ENCODE results near the gene GABRP.
"Not testable (repeated sequence)": the region's sequence is repeated elsewhere in the genome, so short reads cannot be mapped to it uniquely, and the experiment has no call there.

Gene GABRP

DNA sequence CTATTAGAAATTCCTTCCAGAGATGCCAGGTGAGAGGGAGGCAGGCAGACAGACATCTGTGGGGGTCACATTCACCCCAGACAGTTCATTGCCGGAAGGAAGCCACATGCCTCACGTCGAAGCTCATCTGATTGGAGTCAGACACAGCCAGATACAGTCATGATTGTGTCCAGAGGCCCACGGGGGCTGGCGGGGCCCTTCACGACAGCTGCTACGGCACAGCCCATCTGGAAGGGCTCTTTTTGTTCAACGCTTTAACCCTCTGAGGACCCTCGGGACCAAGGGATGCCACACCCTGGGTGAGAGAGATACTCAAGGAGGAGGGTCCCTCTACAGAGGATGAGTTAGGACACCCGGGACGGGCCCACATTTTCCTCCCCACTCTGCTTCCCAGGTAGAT lies 31.9 kb upstream of the GABRP start:
- no peak for DNase-seq
- TF ChIP-seq, protein P1, sequence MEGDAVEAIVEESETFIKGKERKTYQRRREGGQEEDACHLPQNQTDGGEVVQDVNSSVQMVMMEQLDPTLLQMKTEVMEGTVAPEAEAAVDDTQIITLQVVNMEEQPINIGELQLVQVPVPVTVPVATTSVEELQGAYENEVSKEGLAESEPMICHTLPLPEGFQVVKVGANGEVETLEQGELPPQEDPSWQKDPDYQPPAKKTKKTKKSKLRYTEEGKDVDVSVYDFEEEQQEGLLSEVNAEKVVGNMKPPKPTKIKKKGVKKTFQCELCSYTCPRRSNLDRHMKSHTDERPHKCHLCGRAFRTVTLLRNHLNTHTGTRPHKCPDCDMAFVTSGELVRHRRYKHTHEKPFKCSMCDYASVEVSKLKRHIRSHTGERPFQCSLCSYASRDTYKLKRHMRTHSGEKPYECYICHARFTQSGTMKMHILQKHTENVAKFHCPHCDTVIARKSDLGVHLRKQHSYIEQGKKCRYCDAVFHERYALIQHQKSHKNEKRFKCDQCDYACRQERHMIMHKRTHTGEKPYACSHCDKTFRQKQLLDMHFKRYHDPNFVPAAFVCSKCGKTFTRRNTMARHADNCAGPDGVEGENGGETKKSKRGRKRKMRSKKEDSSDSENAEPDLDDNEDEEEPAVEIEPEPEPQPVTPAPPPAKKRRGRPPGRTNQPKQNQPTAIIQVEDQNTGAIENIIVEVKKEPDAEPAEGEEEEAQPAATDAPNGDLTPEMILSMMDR (IDR thresholded peaks at IDR 0.05; ENCODE audit: low read depth, low read length) = no peak
- Histone ChIP-seq H3K4me3 (ENCODE audit: low read depth, low read length) (no peak overlapping the region), H3K27me3 (ENCODE audit: insufficient read depth, low read depth, severe bottlenecking) (peaks cover 40% of the 10 kb centered on the region), H3K9me3 (ENCODE audit: severe bottlenecking) (no peaks in the 10 kb centered on the region), H3K27ac (no peak overlapping the region), H3K36me3 (no peaks in the 10 kb centered on the region)

DNA sequence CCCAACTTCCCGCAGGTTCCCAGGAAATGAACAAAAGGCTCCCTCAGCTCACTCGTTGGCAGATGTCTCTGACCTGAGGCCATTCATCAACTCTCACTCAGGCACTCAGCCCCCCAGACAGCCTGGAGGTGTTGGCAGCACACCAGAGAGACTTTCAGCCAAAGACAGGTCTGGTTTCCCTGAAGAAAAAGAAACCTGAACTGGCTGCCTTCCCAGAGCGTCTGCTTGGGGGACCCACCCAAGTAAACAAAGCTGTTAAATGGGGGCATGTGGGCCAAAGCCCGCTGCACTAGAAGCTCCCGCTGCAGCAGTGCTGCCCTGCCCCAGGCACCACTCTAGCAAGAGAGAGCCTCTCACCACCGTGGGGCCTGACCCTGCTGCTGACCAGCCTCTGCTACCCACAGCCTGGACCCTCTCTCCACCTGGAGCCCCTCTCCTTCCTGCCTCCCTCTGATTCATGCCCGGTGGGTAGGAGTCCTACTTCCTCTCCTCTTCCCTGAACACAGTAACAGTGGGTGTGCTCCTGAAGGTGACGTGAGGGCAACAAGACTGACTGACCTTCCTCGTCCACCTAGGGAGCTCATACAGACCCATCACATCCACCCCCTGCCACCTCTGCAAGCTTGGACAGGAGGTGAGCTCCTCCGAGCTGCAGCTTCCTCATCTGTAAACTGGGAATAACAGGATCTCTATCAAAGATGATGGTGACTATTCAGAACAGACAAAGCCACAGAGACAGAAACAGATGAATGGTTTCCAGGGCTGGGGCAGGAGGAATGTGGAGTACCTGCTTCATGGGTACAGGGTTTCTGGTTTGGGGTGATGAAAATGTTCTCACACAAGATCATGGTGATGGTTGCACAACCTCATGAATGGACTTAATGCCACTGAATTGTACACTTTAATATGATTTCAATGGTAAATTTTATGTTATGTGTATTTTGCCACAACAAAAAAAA lies 31.0 kb upstream of the GABRP start:
- no peak for DNase-seq
- Histone ChIP-seq H3K36me3 (no peaks in the 10 kb centered on the region), H3K27ac (no peak overlapping the region), H3K4me3 (ENCODE audit: low read depth, low read length) (no peak overlapping the region), H3K9me3 (ENCODE audit: severe bottlenecking) (no peaks in the 10 kb centered on the region), H3K27me3 (ENCODE audit: insufficient read depth, low read depth, severe bottlenecking) (peaks cover 40% of the 10 kb centered on the region)
- TF ChIP-seq, protein P1 (IDR thresholded peaks at IDR 0.05; ENCODE audit: low read depth, low read length) = no peak

DNA sequence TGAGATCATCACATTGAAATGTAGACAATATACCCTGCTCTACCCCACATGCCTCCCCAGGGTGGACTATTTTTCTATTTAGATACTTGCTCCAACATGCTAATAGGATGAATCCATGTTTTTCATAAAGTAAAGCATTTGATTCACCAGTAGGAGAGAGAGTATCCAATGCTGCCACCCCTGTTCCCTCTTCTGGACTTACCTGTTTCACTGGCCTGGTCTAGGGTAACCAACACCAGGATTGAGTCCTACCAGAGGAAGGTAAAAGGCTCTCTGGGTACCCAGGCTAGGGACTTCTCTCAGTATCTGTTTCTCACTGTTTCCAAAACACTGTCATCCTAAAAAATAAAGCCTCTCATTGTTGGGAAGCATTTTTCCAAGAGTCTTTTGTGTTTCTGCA lies 30.2 kb upstream of the GABRP start:
- TF ChIP-seq, protein P1 (IDR thresholded peaks at IDR 0.05; ENCODE audit: low read depth, low read length) = no peak
- no peak overlapping the region for H3K4me3 ChIP-seq (ENCODE audit: low read depth, low read length)
- H3K27ac ChIP-seq = no peak overlapping the region
- no peak for DNase-seq
- H3K36me3 ChIP-seq = no peaks in the 10 kb centered on the region
- no peaks in the 10 kb centered on the region for H3K9me3 ChIP-seq (ENCODE audit: severe bottlenecking)
- peaks cover 38% of the 10 kb centered on the region for H3K27me3 ChIP-seq (ENCODE audit: insufficient read depth, low read depth, severe bottlenecking)

DNA sequence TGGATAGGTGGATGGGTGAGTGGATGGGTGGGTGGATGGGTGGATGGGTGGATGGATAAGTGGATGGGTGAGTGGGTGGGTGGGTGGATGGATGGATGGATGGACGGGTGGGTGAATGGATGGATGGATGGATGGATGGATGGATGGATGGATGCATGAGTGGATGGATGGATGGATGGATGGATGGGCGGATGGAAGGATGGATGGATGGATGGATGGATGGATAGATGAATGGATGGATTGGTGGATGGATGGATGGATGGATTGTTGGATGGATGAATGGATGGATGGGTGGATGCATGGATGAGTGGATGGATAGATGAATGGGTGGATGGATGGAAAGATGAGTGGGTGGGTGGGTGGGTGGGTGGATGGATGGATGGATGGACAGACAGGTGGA lies 29.0 kb upstream of the GABRP start:
- H3K27me3 ChIP-seq (ENCODE audit: insufficient read depth, low read depth, severe bottlenecking) = peaks cover 42% of the 10 kb centered on the region
- H3K27ac ChIP-seq; DNase-seq; H3K9me3 ChIP-seq (ENCODE audit: severe bottlenecking); H3K4me3 ChIP-seq (ENCODE audit: low read depth, low read length); H3K36me3 ChIP-seq: not testable (repeated sequence)

DNA sequence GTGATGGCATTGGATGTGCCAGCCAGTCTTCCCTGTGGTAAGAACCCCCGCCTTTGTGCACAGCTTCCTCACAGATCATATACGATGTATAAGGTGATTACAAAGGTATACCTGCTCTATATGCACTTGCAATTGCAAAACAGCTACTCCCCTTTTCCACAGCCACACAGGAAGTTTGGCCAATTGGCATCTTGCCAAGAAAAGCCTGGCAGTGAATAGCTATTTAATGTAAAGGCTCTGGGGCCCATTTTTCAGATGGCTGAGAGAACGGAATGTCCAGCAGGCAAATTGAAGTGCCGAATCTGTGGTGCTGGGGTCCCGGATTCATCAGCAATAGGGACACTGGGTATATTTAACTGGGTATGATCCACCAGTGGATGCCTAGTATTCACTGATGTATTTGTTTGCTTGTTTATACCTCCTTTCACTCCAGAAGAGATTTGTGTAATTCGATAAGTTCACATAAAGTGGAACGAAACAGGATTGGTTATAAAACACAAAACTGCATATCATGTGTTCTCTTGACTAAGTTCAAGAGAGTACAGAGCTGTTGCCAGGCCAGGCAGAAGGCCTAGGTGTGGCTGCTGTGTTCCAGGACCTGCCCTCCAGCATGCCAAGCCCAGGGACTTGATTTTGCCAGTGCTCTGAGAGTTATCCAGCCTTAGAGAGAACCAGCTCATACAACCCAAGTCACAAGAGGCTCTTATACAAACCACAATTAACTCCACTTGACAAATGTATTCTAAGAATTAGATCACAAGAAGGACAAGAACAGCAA lies 27.7 kb upstream of the GABRP start:
- TF ChIP-seq, protein P1 (IDR thresholded peaks at IDR 0.05; ENCODE audit: low read depth, low read length) = no peak
- no peak overlapping the region for H3K27ac ChIP-seq
- no peaks in the 10 kb centered on the region for H3K36me3 ChIP-seq
- no peaks in the 10 kb centered on the region for H3K9me3 ChIP-seq (ENCODE audit: severe bottlenecking)
- peaks cover 34% of the 10 kb centered on the region for H3K27me3 ChIP-seq (ENCODE audit: insufficient read depth, low read depth, severe bottlenecking)
- no peak overlapping the region for H3K4me3 ChIP-seq (ENCODE audit: low read depth, low read length)
- DNase-seq = no peak

DNA sequence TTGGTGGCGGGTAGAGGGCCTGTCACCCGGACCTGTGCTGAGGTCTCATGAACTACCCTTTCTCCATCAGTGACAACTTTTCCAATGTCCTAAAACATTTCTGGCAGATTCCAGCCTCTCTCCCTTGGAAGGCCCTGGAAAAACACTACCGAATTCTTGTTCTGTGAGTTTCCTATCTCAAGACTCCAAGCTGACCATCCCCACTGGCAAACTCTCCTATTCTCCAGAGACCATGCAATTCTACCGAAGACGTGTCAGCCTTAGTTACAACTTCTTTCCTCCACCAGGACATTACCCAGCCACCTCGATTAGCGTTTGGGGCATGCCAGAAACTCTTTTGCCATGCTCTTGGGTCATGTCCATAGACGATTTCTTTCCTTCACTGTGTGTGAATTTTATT lies 26.8 kb upstream of the GABRP start:
- Histone ChIP-seq H3K27ac (no peak overlapping the region), H3K9me3 (ENCODE audit: severe bottlenecking) (no peaks in the 10 kb centered on the region), H3K36me3 (no peaks in the 10 kb centered on the region), H3K27me3 (ENCODE audit: insufficient read depth, low read depth, severe bottlenecking) (peaks cover 37% of the 10 kb centered on the region), H3K4me3 (ENCODE audit: low read depth, low read length) (no peak overlapping the region)
- DNase-seq = no peak
- TF ChIP-seq, protein P1 (IDR thresholded peaks at IDR 0.05; ENCODE audit: low read depth, low read length) = no peak

Measured in WERI-Rb-1 (cell line).